GM18517 (cell line): ENCODE measurements around the gene TNP1.

ENCODE experiments used
- ATAC-seq: cut with Tn5 transposase; IDR thresholded peaks from one replicate; pipeline ENCODE4 v1.9.1; 2021; ENCODE audit warnings: mild to moderate bottlenecking, moderate library complexity; ENCODE audit not compliant: unreplicated experiment

TNP1 gene, protein sequence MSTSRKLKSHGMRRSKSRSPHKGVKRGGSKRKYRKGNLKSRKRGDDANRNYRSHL

GRCh38 chr2:216859944-216860343, at the start of gene TNP1:
Gene TNP1, minus strand, starts transcription at chr2:216860064. Its CDS starts 30 bp downstream, at chr2:216860034.
- ATAC-seq, result no peak

DNA sequence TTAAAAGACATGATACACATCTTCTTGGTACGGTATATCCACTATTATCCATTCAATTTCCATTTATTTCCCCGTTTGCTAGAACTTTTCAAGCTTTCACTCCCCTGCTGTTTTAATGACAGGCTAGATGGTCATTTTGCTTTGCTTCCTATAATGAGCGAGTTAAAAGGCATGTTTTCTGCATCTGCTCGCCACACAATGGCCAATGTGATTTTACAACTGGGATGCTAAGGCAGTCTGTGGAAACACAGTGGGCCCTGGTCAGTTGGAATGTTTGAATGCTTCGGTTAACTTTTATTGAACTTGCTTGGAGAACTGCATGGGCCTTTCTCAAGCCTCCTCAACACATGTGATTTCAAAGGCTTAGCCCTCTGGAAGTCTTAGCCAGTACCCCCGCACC, 48.4 kb upstream of the TNP1 start:
- ATAC-seq, result no peak

DNA sequence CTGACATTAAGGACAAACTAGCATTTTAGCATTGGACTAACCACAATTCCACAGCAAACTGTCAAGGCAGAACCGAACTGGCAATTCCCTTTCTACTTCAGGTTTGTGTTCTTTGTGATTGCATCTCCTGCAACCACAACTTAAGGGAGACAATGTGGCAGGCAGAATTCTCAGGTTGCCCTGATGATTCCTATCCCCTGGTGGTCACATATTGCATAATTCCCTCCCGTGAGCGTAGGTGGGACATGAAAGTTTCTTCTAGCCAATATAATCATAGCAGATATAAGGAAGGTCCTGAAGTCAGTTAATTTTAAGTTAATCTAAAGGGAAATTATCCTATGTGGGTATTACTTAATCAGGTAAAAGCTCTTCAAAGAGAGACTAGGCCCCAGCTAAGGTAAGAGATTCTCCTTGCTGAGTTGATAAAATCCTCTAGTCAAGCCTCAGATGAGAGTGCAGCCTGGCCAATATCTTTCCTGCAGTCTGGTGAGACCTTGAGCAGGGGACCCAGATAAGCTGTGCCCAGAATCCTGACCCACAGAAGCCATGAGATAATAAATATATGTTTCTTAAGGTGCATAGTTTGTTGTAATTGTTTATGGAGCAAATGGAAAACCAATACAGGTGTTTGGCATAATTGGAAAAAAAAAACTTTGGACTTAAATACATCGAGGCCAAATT, 45.9 kb upstream of the TNP1 start:
- ATAC-seq, result no peak

GRCh38 chr2:216904974-216905373, 45.1 kb upstream of the TNP1 start:
- ATAC-seq, result no peak

- ATAC-seq, result no peak
These were observed 44.7 kb upstream of the TNP1 start for GRCh38 chr2:216904554-216904953.

DNA sequence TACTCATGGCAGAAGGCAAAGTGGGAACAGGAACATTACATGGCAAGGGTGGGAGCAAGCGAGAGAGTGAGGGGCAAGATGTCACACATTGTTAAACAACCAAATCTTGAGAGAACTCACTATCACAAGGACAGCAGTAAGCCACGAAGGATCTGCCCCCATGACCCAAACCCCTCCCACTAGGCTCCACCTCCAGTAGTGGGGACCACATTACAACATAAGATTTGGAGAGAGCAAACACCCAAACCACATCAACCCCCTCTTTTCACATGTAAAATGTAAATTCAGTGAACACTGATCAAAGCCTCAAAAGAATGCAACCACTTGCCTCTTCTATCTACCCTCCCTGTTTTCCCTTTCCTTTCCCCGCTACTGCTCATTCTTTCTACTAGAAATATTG, 43.6 kb upstream of the TNP1 start:
- ATAC-seq, result no peak

GRCh38 chr2:216901273-216901672, 41.4 kb upstream of the TNP1 start:
- ATAC-seq, result no peak

- no peak for ATAC-seq
These were observed 40.5 kb upstream of the TNP1 start for GRCh38 chr2:216900406-216900805.

GRCh38 chr2:216897561-216898203, 37.8 kb upstream of the TNP1 start:
- ATAC-seq, result no peak

DNA sequence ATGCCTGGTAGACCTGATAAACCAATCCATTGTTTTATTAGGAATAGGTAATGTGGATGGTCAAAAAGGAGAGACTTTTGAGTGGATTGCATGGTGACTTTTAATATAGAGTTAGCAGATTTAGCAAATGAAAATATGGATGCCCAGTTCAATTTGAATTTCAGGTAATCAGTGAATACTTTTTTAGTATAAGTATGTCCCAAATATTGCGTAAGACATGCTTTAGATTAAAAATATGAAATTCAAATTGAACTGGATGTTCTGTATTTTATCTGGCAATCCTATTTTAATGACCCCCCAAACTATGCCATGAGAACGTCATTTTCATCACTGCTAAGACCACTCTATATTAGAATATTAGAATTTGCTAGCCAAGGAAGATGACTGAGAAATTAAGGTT, 30.3 kb upstream of the TNP1 start:
- ATAC-seq, result no peak

GRCh38 chr2:216888887-216889622, 29.2 kb upstream of the TNP1 start:
- ATAC-seq, result no peak

DNA sequence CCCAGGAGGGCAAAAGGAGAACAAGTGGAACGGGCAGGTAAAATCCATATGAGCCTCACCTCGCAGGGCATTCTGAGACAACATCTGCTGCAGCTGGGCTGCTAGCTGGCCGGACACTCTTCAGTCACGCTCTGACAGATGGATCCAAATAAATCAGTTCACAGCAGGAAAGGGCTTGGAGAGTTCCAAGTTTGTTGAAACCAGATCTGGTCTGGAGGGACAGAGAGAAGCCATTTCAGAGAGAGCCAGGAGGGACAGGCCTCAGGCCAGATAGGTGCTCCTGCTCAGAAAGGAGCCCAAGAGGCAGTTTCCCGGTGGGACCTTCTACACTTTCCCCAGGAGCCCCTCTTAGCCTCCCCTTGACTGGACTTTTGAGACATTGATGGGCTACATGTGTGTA, 28.2 kb upstream of the TNP1 start:
- no peak for ATAC-seq

DNA sequence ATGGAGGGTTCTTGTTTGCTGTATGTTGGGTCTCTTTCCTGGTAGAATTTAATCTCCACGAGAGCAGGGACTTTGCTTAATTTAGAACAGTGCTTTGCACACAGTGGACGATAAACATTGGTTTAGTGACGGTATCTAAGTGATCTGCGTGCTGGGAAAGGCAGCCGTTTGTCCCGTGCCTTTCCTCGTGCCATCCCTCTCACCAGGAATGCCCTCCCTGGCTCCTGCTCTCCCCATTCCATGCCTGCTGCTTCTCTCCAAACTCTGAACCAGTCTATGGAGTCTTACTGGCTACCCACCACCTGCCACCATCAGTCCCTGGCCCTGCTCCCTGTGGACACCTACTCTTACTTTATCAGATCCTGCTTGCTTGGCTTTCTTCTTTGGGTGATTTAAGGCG, 27.3 kb upstream of the TNP1 start:
- no peak for ATAC-seq

- ATAC-seq, result no peak
These were observed 25.3 kb upstream of the TNP1 start for GRCh38 chr2:216885117-216885553.

- ATAC-seq, result no peak
These were observed 24.5 kb upstream of the TNP1 start for GRCh38 chr2:216884347-216884746.

DNA sequence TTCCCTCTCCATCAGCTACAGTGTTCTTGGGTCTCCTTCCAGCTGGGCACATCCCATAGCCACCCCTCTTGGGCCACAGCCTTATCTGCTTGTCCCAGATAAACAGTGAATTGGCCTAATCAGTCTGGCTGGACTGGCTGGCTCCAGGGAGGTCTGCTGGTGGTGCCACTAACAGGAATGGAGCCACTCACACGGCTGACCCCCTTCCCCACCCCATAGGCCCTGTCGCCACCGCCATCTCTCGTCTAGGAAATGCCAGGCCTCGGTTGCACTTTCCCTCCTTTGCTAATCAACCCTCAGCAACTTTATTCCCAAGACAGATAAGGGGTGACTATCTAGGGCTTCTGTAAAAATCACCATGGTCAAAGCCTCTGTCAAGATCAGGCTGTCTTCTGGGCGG, 23.0 kb upstream of the TNP1 start:
- ATAC-seq, result no peak

- no peak for ATAC-seq
These were observed 21.5 kb upstream of the TNP1 start for GRCh38 chr2:216881411-216881810.

GRCh38 chr2:216880509-216881184, 20.8 kb upstream of the TNP1 start:
- no peak for ATAC-seq

DNA sequence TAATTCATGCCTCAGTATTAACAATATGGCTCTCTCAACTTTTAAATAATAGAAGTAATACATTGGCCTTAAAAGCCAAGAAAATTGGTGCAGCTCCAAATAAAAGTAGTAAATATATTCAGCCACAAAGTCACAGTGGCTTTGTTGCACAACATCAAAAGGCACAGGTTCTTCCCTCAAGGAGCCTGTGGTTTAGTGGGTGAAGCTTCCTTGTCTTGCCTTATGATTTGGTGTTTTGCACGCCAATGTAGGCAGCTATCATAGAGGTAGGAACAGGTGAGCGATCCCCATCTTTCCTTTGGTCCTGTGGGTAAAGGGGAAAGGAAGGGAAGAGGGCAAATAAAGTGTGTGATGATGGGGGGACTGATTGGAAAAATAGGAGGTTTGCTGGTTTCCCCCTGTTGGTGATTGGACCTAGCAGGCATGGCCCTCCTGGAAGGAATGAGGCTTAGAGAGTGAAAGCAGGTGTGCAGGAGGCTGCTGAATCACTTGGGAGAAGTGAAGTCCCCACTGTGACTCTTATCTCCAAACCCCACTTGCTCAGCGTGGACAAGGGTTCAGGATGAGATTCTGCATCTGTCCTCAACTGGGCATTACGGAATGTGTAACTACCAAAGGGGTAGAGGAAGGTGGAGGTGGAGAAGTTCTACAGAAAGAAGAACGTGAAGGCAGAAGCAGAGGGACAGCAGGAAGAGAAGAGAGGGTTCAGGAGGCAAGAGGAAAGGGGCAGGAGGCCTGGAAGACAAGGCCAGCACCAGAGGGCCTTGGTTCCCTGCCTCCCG, 20.1 kb upstream of the TNP1 start:
- ATAC-seq, result no peak

- no peak for ATAC-seq
These were observed 18.2 kb upstream of the TNP1 start for GRCh38 chr2:216878072-216878471.

DNA sequence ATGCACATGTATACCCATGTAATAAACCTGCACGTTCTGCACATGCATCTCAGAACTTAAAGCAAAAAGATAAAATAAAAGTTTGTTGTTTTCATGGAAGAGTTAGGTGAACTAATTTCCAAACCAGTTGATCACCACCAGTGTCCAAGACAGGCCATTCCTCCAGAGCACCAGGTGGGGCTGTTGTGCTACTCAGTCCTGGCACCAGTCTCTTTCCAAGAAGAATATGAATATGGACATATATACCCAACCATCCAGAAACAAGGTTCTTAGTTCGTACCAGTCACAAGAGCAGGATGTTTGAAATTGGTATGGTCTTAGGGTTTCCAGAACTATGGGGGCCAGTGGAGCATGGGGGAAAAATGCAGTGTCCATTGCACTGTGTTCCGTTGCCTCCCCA, 17.2 kb upstream of the TNP1 start:
- ATAC-seq, result no peak
